Tibial nerve (tissue), 3 donors: ENCODE measurements around the gene TK1.

Experiments used
- CTCF ChIP-seq, 5 experiments: fragments of 200-600 bp in 3 of 5; fragments of 450-650 bp in 2 of 5; sonication (generic) in 3 of 5; IDR thresholded peaks; one replicate each; pipeline ENCODE4 v1.5.1; 2016 to 2019; ENCODE audit warnings: antibody characterized with exemption in 5 of 5, mild to moderate bottlenecking in 3 of 5, moderate library complexity in 2 of 5
- POLR2A ChIP-seq, 2 donors: fragments of 450-650 bp; IDR thresholded peaks; one replicate each; pipeline ENCODE4 v1.6.1; 2017; ENCODE audit warnings: antibody characterized with exemption in 2 of 2, mild to moderate bottlenecking in 2 of 2, moderate library complexity in 2 of 2

DNA sequence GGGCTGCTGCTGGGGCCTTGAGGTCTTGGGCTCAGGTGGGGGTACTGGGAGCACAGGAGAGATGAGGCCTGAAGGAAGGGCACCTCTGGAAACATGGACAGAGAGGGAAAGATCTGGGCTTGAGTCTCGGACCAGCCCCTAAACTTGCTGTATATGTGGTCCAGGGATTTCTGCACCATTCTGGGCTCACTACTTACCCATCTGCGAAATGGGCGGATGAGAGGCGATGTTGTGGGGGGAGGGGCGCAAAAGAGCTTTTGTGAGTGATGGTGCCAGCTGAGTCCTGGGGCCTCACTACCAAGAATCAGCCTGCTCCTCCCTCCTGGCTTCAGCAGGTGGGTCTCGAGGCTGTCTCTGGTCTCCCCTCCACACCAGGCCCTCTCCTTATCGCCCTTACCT, 40.4 kb downstream of the TK1 start:
- TF ChIP-seq POLR2A (IDR thresholded peaks at IDR 0.05) (no peak), CTCF (IDR thresholded peaks at IDR 0.05) (no peak)
